Skeletal muscle tissue (tissue), 4 donors: Measurements from ENCODE around the gene RPL32. TPM values are rescaled to one million over a fixed set of nuclear protein-coding genes. Genes with fewer than 3 reads are reported as not detected.

Source experiments
- H3K27ac ChIP-seq: one replicate; pipeline ENCODE4 v1.7.0; 2013; ENCODE audit warnings: mild to moderate bottlenecking, low read depth, low read length, inconsistent platforms
- H3K27me3 ChIP-seq, 3 donors: one replicate each; pipeline ENCODE4 v1.7.0; 2013; ENCODE audit warnings: low read length in 3 of 3; ENCODE audit not compliant: control insufficient read depth in 3 of 3, insufficient read depth in 3 of 3
- H3K36me3 ChIP-seq, 3 donors: one replicate each; pipeline ENCODE4 v1.7.0; 2013; ENCODE audit warnings: low read length in 3 of 3; ENCODE audit not compliant: control insufficient read depth in 3 of 3, insufficient read depth in 3 of 3
- H3K4me1 ChIP-seq, 3 donors: one replicate each; pipeline ENCODE4 v1.7.0; 2013; ENCODE audit warnings: low read length in 3 of 3, mild to moderate bottlenecking in 3 of 3; ENCODE audit not compliant: control insufficient read depth in 3 of 3, insufficient read depth in 3 of 3
- H3K4me3 ChIP-seq, 3 donors: one replicate each; pipeline ENCODE4 v1.7.0; 2013; ENCODE audit warnings: low read length in 3 of 3
- H3K9ac ChIP-seq, 3 donors: one replicate each; pipeline ENCODE4 v1.7.0; 2013; ENCODE audit warnings: low read length in 3 of 3, mild to moderate bottlenecking in 3 of 3, moderate library complexity in 2 of 3, low read depth in 1 of 3
- H3K9me3 ChIP-seq, 3 donors: one replicate each; pipeline ENCODE4 v1.7.0; 2013; ENCODE audit warnings: low read length in 3 of 3; ENCODE audit not compliant: control insufficient read depth in 3 of 3
- total RNA-seq: library from RNA; depleted of rRNA; stranded (reverse); fragments of >200 nt; gene quantifications from one replicate; pipeline ENCODE4 v1.2.3, GENCODE V29; 2014
- donor health status: Osteomylitis.

RPL32 gene
- total RNA-seq, 1 donor from 2014 or later = 1,978 TPM

- no peaks in the 10 kb centered on the region for H3K27me3 ChIP-seq
- no peak overlapping the region for H3K27ac ChIP-seq
- H3K4me1 ChIP-seq = peaks cover 0 to 18% (median 3%) of the 10 kb centered on the region in 3 donors
- H3K4me3 ChIP-seq = no peak overlapping the region
- no peaks in the 10 kb centered on the region for H3K9me3 ChIP-seq
- H3K9ac ChIP-seq = no peak overlapping the region
- H3K36me3 ChIP-seq = peaks cover 60 to 71% (median 69%) of the 10 kb centered on the region in 3 donors
Observed at GRCh38 chr3:12822725-12823373, 18.5 kb downstream of the RPL32 start.

- H3K4me1 ChIP-seq = peaks cover 19 to 53% (median 35%) of the 10 kb centered on the region in 3 donors
- peak overlapping the region in 1 of 3 donors; percentile 51 for H3K9ac ChIP-seq
- H3K9me3 ChIP-seq = no peaks in the 10 kb centered on the region
- no peaks in the 10 kb centered on the region for H3K27me3 ChIP-seq
- H3K27ac ChIP-seq = no peak overlapping the region
- H3K4me3 ChIP-seq = no peak overlapping the region
- peaks cover 70 to 83% (median 79%) of the 10 kb centered on the region in 3 donors for H3K36me3 ChIP-seq
Observed at GRCh38 chr3:12818773-12819172, 22.6 kb downstream of the RPL32 start.

- no peaks in the 10 kb centered on the region for H3K27me3 ChIP-seq
- H3K9me3 ChIP-seq = no peaks in the 10 kb centered on the region
- H3K4me3 ChIP-seq = no peak overlapping the region
- H3K36me3 ChIP-seq = peaks cover 75 to 88% (median 84%) of the 10 kb centered on the region in 3 donors
- H3K4me1 ChIP-seq = peaks cover 19 to 53% (median 35%) of the 10 kb centered on the region in 3 donors
- no peak overlapping the region for H3K27ac ChIP-seq
- H3K9ac ChIP-seq = peak overlapping the region in 1 of 3 donors; percentile 51
Observed at GRCh38 chr3:12818273-12818672, 23.1 kb downstream of the RPL32 start.

GRCh38 chr3:12817343-12817710, 24.0 kb downstream of the RPL32 start:
- Histone ChIP-seq H3K36me3 (peaks cover 78 to 88% (median 85%) of the 10 kb centered on the region in 3 donors), H3K9me3 (no peaks in the 10 kb centered on the region), H3K4me3 (no peak overlapping the region), H3K9ac (peak overlapping the region in 1 of 3 donors; percentile 74), H3K4me1 (peaks cover 19 to 53% (median 35%) of the 10 kb centered on the region in 3 donors), H3K27ac (no peak overlapping the region), H3K27me3 (no peaks in the 10 kb centered on the region)

GRCh38 chr3:12816521-12817342, 24.6 kb downstream of the RPL32 start:
- Histone ChIP-seq H3K36me3 (peaks cover 75 to 85% (median 83%) of the 10 kb centered on the region in 3 donors), H3K27ac (peak overlapping the region; percentile 2), H3K4me1 (peaks cover 19 to 53% (median 35%) of the 10 kb centered on the region in 3 donors), H3K9me3 (no peaks in the 10 kb centered on the region), H3K4me3 (no peak overlapping the region), H3K9ac (peak overlapping the region in 1 of 3 donors; percentile 74), H3K27me3 (no peaks in the 10 kb centered on the region)

GRCh38 chr3:12815719-12816118, 25.6 kb downstream of the RPL32 start:
- Histone ChIP-seq H3K9ac (no peak overlapping the region), H3K9me3 (no peaks in the 10 kb centered on the region), H3K27ac (peak overlapping the region; percentile 16), H3K4me1 (peaks cover 19 to 54% (median 39%) of the 10 kb centered on the region in 3 donors), H3K4me3 (no peak overlapping the region), H3K27me3 (no peaks in the 10 kb centered on the region), H3K36me3 (peaks cover 75 to 85% (median 77%) of the 10 kb centered on the region in 3 donors)

- Histone ChIP-seq H3K27me3 (no peaks in the 10 kb centered on the region), H3K9me3 (no peaks in the 10 kb centered on the region), H3K27ac (peak overlapping the region; percentile 16), H3K4me1 (peaks cover 19 to 57% (median 42%) of the 10 kb centered on the region in 3 donors), H3K4me3 (no peak overlapping the region), H3K36me3 (peaks cover 68 to 81% (median 70%) of the 10 kb centered on the region in 3 donors), H3K9ac (peak overlapping the region in 1 of 3 donors; percentile 25)
Observed at GRCh38 chr3:12815078-12815477, 26.3 kb downstream of the RPL32 start.

- Histone ChIP-seq H3K4me3 (no peak overlapping the region), H3K9ac (peak overlapping the region in 1 of 3 donors; percentile 51), H3K27me3 (no peaks in the 10 kb centered on the region), H3K36me3 (peaks cover 63 to 77% (median 64%) of the 10 kb centered on the region in 3 donors), H3K4me1 (peaks cover 25 to 65% (median 52%) of the 10 kb centered on the region in 3 donors), H3K27ac (no peak overlapping the region), H3K9me3 (no peaks in the 10 kb centered on the region)
Observed at GRCh38 chr3:12813967-12814366, 27.4 kb downstream of the RPL32 start.

- peaks cover 60 to 76% (median 66%) of the 10 kb centered on the region in 3 donors for H3K36me3 ChIP-seq
- H3K4me3 ChIP-seq = no peak overlapping the region
- no peak overlapping the region for H3K9ac ChIP-seq
- no peaks in the 10 kb centered on the region for H3K27me3 ChIP-seq
- H3K9me3 ChIP-seq = no peaks in the 10 kb centered on the region
- H3K27ac ChIP-seq = no peak overlapping the region
- H3K4me1 ChIP-seq = peaks cover 35 to 65% (median 60%) of the 10 kb centered on the region in 3 donors
Observed at GRCh38 chr3:12812812-12813211, 28.6 kb downstream of the RPL32 start.

- Histone ChIP-seq H3K9ac (peak overlapping the region in 1 of 3 donors; percentile 45), H3K36me3 (peaks cover 60 to 76% (median 68%) of the 10 kb centered on the region in 3 donors), H3K27me3 (no peaks in the 10 kb centered on the region), H3K27ac (no peak overlapping the region), H3K4me1 (peaks cover 23 to 65% (median 61%) of the 10 kb centered on the region in 3 donors), H3K4me3 (peak overlapping the region in 1 of 3 donors; percentile 30), H3K9me3 (no peaks in the 10 kb centered on the region)
Observed at GRCh38 chr3:12810961-12811360, 30.4 kb downstream of the RPL32 start.
